Hematopoietic multipotent progenitor cell treated with erythropoietin and hydrocortisone succinate and interleukin-3 and kit ligand, for 17 days (in vitro differentiated cells): ENCODE results near the gene IRGC.

ENCODE experiments used
- DNase-seq: peaks from one replicate; pipeline ENCODE4 v3.0.0-alpha.2; 2015; ENCODE audit warnings: low spot score

Gene IRGC

DNA sequence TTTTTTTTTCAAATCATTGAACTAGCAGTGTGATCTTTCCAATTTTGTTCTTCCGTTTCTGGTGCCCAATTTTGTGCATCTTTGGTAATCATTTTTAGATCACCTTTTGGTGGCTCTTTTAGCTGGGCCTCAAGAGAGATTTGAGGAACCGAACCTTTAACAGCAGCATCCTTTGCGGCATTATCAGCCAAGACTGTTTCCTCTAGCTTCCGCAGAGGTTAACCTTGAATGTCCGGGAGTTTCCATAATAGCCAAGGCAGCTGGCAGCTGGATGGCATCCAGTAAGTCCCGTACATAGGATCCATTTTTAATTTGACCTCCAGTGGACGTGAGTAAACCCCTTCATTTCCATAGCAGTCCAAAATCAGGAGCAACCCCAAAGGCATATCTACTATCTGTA is 9.6 kb downstream of the IRGC start:
- no peak for DNase-seq

DNA sequence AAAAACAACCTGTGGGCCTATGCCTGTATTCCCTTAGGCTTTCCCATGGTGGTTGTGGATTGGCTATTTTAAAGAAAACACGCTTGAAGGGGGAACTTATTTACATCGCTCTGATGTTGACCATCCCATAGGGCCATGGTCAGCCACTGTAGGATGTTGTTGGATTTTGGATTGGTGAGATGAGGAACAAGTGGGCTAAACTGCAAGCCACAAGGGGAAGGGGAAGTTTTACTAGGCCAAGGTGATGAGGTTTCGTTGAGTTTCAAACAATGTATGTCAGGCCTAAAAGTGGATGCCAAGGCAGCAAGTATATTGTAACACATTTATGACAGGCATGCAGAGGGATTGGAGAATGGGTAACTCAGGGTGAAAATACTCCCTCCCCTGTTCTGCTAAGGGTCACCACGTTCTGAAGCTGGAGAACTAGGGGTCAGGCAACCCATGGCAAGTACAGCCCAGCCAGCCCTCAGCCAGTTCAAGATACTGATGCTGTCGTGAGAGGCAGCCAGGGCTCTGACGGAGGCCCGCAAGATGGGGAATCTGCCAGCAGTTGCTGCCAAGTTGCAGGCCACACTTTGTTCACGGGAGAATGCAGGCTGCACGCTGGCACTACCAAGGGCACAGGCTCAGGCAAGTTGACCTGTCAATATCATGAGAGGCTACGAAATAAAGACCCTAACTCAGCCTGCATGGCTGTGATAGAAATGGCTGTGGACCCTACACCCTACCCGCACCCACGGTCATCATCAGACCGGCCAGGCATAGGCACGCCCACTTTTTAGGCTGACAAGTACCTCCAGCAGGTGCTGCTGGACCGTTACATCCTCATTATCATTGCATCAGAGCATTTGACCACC is 11.1 kb downstream of the IRGC start:
- DNase-seq, result no peak

DNA sequence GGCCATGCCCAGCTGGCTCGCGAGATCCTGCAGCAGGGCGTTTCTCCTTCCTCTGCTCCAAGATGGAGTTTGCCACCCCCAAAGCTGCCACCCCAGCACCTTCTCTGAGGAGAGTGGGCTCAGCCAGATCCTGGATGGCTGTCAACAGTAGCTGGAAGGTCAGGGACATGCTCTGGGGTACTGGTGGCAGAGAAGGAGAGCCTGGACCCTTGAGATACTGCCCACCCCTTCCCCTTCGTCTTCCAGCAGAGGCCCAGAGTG is 11.6 kb downstream of the IRGC start:
- DNase-seq, result no peak

- DNase-seq, result no peak
Observed at GRCh38 chr19:43729919-43730318, 14.0 kb downstream of the IRGC start.

DNA sequence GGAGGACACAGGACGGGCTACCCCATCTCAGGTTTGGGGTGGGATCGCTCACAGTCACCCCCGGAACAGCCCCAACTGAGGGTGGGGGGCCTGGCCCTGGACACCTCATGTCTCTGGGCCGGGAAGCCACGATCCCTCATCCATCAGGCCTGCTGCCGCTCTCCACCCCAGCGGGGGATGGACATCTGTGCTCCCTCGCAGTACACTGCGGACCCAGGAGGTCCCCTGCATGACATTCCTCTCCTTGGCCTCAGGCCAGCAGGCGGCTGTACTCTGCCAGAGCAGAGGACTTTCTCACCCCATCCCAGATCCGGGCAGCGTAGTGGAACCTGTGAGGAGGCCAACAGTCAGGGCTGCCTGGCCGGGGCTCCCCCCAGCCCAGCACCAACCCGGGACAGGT is 15.5 kb downstream of the IRGC start:
- DNase-seq, result no peak

- DNase-seq, result no peak
Observed at GRCh38 chr19:43731846-43732245, 16.0 kb downstream of the IRGC start.

DNA sequence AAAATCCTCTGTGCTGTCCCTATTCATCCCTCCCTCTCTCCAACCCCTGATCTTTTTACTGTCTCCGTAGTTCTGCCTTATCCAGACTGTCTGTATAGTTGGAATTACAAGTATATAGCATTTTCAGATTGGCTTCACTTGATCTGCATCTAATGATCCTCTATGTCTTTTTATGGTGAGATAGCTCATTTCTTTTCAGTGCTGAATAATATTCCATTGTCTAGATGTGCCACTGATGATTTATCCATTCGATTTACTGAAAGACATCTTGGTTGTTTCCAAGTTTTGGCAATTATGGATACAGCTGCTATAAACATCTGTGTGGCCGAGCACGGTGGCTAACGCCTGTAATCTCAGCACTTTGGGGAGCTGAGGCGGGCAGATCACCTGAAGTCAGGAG is 19.1 kb downstream of the IRGC start:
- DNase-seq, result no peak

DNA sequence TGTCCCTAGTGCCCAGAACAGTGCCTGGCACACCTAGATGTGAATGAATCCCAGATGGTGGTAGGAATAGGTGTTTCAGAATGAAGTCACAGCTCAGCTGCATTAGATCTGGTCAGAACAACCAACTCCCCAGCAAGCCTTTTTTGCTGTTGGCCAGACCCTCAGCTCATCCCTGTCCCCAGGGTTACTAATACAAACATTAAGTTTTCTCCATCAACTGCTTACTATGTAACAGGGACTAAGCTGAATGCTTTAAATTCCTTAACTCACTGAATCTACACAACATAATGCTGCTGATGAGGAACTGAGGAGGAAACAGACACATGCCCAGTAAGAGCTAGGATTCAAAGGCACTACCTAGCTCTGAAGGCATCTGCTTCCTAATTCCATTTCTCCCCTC is 20.1 kb downstream of the IRGC start:
- no peak for DNase-seq

DNA sequence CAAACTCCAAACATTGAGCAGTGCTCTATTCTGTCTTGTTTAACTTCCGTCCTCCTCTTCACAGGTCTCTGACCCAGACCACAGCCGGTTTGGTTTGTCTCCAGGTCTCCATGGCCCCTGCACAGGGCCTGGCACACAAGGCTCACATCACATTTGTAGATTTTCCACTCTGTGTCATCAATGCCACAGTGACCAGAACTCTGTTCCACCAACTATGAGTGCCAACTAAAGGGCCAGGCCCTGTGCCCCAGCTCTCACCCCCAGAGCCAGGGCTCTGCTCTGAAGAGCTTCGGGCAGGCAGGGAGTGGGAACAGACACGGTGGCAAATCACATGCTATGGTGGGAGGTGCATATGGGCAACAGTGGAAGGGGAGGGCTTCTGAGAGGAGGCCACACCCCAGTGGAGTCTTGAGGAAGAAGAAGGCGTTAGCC is 22.9 kb downstream of the IRGC start:
- DNase-seq, result no peak

GRCh38 chr19:43739439-43740235 is 23.8 kb downstream of the IRGC start:
- DNase-seq, result no peak

DNA sequence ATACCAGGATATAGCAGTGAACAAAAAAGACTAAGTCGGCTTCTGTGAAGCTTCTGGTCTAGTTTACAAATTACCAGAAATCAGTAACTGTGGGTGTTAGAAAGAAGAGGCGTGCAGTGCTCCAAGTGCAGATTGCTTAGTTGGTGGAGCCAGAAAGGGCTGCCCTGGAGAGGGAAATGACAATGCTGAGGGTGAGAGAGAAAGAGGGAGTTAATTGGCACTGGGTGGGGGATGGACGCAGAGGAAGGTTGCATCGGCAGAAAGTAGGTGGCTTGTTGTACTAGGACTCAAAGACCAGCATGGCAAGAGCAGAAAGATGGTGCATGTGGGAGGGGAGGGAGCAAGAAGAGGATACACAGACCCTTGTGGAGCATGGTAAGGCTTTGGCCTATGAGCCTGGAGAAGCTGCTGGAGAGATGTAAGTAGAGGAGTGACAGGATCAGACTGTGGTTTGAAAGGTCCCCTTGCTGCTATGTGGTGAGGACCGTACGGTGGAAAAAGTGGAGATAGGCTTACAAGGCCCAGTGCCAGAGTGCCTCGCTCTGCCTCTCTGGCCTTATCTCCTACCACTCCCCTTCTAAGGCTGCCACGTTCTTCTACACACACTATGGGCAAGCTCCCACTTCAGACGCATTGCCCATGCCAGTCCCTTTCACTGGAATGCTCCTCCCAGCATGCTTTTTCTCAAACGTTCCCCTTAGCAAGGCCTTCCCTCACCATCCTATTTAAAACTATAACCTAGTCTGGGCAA is 25.4 kb downstream of the IRGC start:
- DNase-seq, result peak; percentile 66

- peak; percentile 64 for DNase-seq
Observed at GRCh38 chr19:43743059-43743458, 27.2 kb downstream of the IRGC start.

DNA sequence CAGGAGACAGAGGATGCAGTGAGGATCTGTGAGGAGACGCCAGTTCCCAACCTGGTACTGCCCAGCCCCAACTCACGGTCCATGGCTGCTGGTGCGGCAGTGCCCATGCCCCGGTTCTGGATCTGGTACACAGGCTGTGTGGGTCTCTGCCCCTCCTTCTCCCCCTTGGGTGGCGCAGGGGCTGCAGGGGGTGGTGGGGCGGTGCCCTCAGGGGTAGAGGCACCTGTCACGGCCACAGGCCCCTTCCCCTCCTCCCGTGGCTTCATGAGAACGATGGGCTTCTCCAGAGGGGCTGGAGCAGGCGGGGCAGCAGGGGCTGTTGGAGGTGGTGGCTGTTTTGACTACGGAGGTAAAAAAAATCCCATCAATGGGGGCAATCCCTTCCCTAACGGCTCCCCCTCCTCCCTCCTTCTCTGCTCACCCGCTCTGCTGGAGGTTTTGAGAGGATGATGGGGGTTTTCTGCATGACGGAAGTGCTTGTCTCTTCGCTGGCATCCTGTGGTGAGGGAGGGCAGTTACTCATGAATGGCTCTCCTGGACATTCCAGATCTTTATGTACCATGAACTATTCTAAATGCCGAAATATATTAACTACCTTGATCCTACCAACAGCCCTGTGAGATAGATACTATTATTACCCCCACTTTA is 31.8 kb downstream of the IRGC start:
- DNase-seq, result no peak

- no peak for DNase-seq
Observed at GRCh38 chr19:43748205-43748594, 32.3 kb downstream of the IRGC start.

- no peak for DNase-seq
Observed at GRCh38 chr19:43748685-43749084, 32.8 kb downstream of the IRGC start.

DNA sequence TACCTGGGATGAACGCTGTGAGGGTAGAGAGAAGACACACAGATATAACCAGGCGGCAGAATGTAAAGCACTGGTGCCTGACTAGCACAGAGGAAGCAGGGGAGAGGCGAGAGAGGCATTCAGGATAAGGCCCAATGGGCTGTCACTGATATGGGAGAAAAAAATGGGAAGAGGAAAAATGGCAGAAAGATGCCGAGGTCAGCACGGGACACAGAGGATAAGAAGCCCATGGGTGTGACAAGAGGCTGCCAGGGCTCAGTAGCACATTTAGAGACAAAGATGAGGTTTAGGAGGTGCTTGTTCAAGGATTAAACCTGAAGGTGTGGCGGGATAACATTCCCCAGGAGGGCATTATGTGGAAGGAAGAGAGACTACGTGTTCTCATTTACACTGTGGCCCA is 33.3 kb downstream of the IRGC start:
- no peak for DNase-seq

DNA sequence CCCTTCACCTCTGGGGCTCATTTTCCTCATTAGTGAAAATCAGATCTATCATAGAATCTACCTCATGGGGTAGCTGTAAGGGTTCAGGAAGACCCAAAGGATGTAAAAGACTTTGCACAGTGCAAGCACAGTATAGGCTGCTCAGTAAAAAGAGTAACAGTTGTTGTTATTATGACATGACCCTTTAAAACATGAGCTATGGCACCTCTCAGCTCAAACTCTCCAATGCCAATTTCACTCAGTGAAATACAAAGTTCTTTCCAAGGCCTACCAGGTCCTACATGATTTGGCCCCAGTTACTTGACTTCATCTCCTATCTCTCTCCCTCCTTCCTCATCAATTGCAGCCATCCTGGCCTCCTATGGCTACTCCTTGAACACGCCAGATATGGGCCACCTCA is 34.0 kb downstream of the IRGC start:
- no peak for DNase-seq

- no peak for DNase-seq
Observed at GRCh38 chr19:43751466-43752220, 35.8 kb downstream of the IRGC start.

DNA sequence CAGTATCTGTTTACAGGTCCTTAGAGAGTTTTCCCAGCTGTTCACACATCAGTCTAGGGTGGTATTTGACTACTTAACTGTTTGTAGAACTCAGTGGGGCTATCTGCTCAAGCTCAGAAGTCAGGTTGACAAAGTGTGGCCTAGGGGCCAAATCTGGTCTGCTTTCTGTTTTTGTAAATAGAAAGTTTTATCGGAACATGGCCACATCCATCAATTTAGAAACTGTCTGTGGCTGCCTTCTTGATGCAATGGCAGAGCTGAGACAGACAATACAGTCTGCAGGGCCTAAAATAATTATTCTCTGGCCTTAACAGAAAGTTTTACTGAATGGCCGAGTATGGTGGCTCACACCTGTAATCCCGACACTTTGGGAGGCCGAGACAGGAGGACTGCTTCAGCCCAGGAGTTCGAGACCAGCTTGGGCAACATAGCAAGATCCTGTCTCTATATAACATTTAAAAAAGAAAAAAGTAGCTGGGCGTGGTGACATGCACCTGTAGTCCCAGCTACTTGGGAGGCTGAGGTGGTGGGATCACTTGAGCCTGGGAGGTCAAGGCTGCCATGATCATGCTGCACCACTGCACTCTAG is 36.5 kb downstream of the IRGC start:
- no peak for DNase-seq

- DNase-seq, result no peak
Observed at GRCh38 chr19:43754253-43754502, 38.3 kb downstream of the IRGC start.

GRCh38 chr19:43754503-43755255 is 38.8 kb downstream of the IRGC start, which contains the start of gene SMG9:
Gene SMG9, minus strand, starts transcription at chr19:43754962. Its CDS starts 4,221 bp downstream, at chr19:43750741.
- DNase-seq, result peak; percentile 98
